ENCODE data around the gene GABARAPL1. TPM values are rescaled to one million over a fixed set of nuclear protein-coding genes. Genes with fewer than 3 reads are reported as not detected.

The GABARAPL1 gene
- total and polyA plus RNA-seq, 2 of the 13 experiments (the other 11 are each of a cell fraction or from before 2014, with no cell fraction given) = 7.9 to 26.1 TPM

- TF ChIP-seq IRF9 (CRISPR knock-in tag; IDR thresholded peaks at IDR 0.05; ENCODE audit: borderline replicate concordance) = 0 out of 2 replicates have a peak, but pooled peaks have one; percentile 12
- TF ChIP-seq RXRB (CRISPR knock-in tag; IDR thresholded peaks at IDR 0.05; ENCODE audit: borderline replicate concordance) = no peak
- 0 out of 2 replicates have a peak, but pooled peaks have one; percentile 51 for TF ChIP-seq PHF8 (CRISPR knock-in tag; IDR thresholded peaks at IDR 0.05)
- no peak for TF ChIP-seq NFYC (CRISPR knock-in tag; IDR thresholded peaks at IDR 0.05)
- TF ChIP-seq BORCS8-MEF2B (CRISPR knock-in tag; IDR thresholded peaks at IDR 0.05) = peak; percentile 9; the same call in 1 of the 2 replicates
- TF ChIP-seq ZEB1 (IDR thresholded peaks at IDR 0.05; ENCODE audit: insufficient replicate concordance, low read depth) = no peak
- TF ChIP-seq ZBTB21 (CRISPR knock-in tag; IDR thresholded peaks at IDR 0.05) = peak; percentile 75
- TF ChIP-seq ZNF841 (CRISPR knock-in tag; IDR thresholded peaks at IDR 0.05; ENCODE audit: borderline replicate concordance) = no peak
- TF ChIP-seq ARID4A (CRISPR knock-in tag; IDR thresholded peaks at IDR 0.05; ENCODE audit: borderline replicate concordance) = peak; percentile 12; the same call in 1 of the 2 replicates
- peak; percentile 51; the same call in 1 of the 2 replicates for TF ChIP-seq GABPB1 (CRISPR knock-in tag; IDR thresholded peaks at IDR 0.05)
- TF ChIP-seq PHF21A (CRISPR knock-in tag; IDR thresholded peaks at IDR 0.05) = peak; percentile 39; the same call in 1 of the 2 replicates
- TF ChIP-seq HNRNPL (IDR thresholded peaks at IDR 0.05; ENCODE audit: low read depth, low read length) = 0 out of 2 replicates have a peak, but pooled peaks have one; percentile 8
- no peak for TF ChIP-seq PRMT3 (CRISPR knock-in tag; IDR thresholded peaks at IDR 0.05; ENCODE audit: borderline replicate concordance, low read depth)
- 0 out of 2 replicates have a peak, but pooled peaks have one; percentile 6 for TF ChIP-seq ZNF280D (CRISPR knock-in tag; IDR thresholded peaks at IDR 0.05)
- 0 out of 2 replicates have a peak, but pooled peaks have one; percentile 16 for TF ChIP-seq ZNF230 (CRISPR knock-in tag; IDR thresholded peaks at IDR 0.05)
- TF ChIP-seq GFI1 (CRISPR knock-in tag; IDR thresholded peaks at IDR 0.05; ENCODE audit: borderline replicate concordance) = no peak
- 0 out of 2 replicates have a peak, but pooled peaks have one; percentile 38 for TF ChIP-seq CENPBD1 (CRISPR knock-in tag; IDR thresholded peaks at IDR 0.05; ENCODE audit: borderline replicate concordance, low read depth)
- no peak for TF ChIP-seq ZNF510 (CRISPR knock-in tag; IDR thresholded peaks at IDR 0.05; ENCODE audit: low read depth)
- 0 out of 2 replicates have a peak, but pooled peaks have one; percentile 20 for TF ChIP-seq KLF6 (CRISPR knock-in tag; IDR thresholded peaks at IDR 0.05)
- TF ChIP-seq ZNF44 (CRISPR knock-in tag; IDR thresholded peaks at IDR 0.05) = no peak
- TF ChIP-seq YEATS2 (CRISPR knock-in tag; IDR thresholded peaks at IDR 0.05; ENCODE audit: borderline replicate concordance) = 0 out of 2 replicates have a peak, but pooled peaks have one; percentile 15
- peak; percentile 66; the same call in 1 of the 2 replicates for TF ChIP-seq SRY (CRISPR knock-in tag; IDR thresholded peaks at IDR 0.05)
These were observed at the start of gene GABARAPL1 (continued) for GRCh38 chr12:10212739-10213131.
